Stimulated activated CD4-positive, alpha-beta T cell treated with anti-CD3 and anti-CD28 coated beads, Interleukin-12 subunit alpha, Interleukin-12 subunit beta, amount 100 ng/mL, for 24 hours (primary cell): ENCODE measurements around the gene HSD17B2.
"Not testable (repeated sequence)": the region's sequence is repeated elsewhere in the genome, so short reads cannot be mapped to it uniquely, and the experiment has no call there.

ENCODE experiments used
- DNase-seq, 2 experiments: peaks; one replicate each; pipeline ENCODE4 v3.0.0-alpha.2; 2020; ENCODE audit warnings: low read depth in 2 of 2

HSD17B2 gene, protein sequence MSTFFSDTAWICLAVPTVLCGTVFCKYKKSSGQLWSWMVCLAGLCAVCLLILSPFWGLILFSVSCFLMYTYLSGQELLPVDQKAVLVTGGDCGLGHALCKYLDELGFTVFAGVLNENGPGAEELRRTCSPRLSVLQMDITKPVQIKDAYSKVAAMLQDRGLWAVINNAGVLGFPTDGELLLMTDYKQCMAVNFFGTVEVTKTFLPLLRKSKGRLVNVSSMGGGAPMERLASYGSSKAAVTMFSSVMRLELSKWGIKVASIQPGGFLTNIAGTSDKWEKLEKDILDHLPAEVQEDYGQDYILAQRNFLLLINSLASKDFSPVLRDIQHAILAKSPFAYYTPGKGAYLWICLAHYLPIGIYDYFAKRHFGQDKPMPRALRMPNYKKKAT

DNA sequence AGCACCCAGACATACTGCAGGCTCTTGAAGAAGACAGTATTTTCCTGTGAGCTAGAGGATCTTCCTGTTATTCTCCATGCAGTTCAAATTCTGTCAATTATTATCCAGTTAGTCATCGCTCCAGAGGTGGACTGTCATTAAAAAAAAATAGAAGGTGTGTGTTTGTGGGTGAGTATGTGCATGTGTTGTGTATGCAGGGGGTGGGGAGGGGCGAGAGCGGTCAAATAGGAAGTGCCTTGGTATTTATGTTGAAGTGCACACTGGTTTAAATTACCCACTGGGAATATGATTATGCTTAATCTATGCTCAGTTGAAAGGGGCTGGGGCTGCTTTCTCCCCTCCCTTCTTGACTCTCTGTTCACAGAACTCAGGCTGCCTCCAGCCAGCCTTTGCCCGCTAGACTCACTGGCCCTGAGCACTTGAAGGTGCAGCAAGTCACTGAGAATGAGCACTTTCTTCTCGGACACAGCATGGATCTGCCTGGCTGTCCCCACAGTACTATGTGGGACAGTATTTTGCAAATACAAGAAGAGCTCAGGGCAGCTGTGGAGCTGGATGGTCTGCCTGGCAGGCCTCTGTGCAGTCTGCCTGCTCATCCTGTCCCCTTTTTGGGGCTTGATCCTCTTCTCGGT lies at the start of gene HSD17B2:
Gene HSD17B2, plus strand, starts transcription at position 273 of the 632 bp plus-strand sequence. Its CDS starts 172 bp downstream, at position 445.
- DNase-seq, result no peak

DNA sequence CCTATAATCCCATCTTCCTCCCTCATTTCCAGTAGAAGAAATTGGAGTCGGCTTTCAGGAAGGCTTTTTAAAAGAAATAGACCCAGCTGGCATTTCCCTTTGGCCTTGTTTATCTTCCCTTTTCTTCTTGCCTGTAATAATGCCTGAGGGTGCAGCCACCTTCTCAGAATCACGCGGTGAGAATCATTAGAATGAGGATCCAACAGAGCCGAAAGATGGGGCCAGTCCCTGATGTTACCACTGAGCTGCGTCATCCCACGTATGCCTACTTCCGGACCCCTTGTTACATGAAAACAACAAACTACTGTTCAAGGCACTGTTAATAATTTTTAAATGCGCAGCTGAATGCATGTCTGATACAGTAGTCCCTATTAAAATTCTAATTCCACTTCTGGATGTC lies 47.9 kb upstream of the HSD17B2 start:
- no peak for DNase-seq

DNA sequence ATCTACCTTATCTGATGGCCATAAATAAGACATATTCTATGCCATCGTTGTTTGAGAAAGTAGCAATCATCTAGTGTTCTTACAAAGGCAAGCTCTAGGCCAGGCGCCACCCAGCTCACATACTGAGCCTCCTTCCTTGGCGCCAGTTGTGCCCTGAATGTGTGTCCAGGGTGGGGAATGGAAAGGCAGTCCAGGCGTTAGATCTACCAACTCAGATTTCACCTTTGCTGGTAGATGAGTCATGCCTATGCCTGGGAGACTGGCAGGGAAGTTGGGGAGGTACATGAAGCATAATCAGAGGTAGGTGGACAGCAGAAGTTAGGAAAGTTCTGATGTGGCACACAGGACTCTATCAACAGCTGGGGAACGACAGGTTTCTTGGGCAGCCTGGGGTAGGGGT lies 47.3 kb upstream of the HSD17B2 start:
- DNase-seq, result no peak

DNA sequence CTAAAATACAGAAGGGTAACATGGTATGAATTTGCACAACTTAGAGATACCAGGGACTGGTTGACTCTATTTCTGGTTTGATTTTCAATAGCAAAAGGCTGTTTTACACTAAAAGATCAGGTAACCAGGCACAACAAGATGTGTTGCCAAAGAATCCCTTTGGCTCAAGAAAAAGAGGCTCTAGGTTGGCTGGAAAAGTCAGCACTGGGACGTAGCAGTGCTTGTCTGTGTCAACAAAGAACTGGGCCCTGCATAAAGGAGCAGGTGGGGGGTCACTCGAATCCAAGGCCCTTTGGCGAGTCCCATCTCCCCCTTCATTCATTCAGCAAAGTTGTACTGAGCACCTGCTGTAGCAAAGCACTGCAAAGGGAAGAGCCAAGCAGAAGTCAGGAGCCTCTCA lies 42.2 kb upstream of the HSD17B2 start:
- DNase-seq, result no peak

DNA sequence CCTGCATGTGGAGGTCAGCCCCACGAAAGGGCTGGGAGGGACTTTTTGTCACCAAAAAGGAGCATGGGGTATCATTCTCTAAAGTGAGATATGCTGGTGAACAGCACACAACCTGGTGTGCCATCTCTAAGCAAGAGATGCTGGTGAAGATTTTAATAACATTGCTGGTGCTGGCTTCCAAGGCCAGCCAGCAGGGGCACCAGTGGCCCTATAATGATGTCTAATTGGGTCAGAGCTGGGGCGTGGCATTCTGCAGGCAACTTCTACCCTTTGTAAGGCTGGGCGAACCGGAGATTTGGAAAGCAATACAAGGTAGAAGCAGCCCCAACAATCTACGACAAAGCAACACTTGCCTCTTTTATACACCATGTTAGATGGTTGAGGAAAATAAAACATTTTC lies 40.6 kb upstream of the HSD17B2 start:
- DNase-seq, result no peak

DNA sequence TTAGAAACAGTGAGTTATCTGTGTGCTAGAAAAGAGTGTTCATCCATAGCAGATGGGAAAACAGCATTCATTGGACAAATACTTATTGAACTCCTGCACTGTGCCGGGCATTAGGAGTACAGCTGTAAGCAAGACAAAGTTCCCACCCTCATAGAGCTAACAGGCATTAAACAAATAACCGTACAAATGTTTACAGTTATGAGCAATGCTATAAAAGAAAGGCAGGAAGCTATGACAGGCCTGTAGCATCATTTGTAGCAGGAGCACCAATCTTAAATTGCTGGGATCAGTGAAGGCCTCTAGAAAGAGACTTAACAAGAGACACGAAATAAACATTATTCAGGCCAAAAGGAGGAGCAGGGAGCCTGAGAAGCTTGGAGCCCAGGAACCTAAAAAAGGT lies 39.4 kb upstream of the HSD17B2 start:
- DNase-seq, result no peak

DNA sequence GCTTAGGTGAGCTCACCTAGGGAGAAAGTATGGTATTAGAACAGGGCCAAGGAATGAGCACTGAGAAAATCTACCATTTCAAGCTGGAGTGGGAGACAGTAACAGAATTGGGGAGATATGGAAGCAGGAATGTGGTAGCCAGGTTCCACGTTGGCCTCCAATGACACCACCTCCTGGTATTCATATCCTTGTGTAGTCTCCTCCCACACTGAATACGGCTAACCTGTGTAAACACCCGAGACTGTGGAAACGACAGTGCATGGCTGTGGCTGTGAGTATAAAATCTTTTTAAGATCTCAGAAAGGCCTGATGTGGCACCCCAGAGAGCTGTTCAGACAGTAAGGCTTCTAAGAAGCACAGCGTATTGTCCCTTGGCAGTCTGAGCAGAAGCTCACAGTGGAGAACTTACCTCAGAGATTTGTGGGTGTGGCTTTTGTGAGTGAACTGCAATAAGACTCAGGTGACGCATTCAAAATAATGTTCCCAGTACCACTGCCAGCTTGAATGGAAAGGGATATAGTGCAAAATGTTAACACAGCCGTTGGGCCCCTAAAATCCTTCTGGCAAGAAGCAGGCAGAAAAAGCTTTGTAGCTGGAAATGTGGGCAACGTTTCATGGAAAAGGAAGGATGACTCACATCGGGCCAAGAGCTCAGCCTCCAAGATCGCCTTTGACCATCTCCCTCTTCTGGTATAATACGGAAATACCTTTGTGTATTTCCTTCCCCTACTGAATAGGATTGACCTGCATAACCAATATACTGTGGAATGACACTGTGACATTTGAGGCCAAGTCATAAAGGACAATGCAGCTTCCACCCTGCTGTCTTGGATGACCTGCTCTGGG lies 38.2 kb upstream of the HSD17B2 start:
- DNase-seq, result no peak

DNA sequence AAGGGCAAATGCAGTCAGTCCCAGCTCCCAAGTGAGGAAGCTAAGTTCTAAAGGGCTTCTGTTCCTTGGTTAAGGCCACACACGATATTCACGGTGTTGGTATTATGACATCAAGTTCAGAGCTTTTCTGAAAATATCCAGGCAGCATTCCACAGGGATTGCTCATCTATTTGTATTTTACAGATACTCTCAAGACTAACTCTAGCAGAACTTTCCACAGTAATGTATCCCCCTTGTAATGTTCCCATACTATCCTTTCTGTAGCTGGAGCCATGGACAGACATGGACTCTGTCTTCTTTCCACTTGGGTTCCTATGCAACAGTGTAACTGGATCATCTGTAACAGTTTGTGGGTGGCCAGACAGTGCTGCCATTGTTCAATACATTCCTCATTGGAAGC lies 37.3 kb upstream of the HSD17B2 start:
- DNase-seq, result no peak

DNA sequence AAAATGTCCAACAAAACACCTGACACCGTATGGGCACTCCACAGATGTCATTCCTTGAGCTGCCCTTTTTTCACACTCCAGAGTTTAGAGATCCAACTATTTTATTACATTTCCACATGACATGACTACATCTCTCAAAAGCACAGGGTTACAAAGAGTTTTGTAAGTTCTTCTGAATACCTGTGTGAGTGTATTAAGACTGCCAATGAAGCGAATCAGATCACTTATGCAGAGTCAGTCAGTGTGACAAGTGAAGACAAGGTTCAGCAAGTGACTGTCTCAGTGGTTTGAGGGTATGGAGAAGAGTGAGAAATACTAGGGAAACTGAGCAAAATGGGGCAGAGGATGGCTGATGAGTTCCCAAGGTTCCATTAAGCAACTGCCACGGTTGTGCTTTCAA lies 32.2 kb upstream of the HSD17B2 start:
- no peak for DNase-seq

DNA sequence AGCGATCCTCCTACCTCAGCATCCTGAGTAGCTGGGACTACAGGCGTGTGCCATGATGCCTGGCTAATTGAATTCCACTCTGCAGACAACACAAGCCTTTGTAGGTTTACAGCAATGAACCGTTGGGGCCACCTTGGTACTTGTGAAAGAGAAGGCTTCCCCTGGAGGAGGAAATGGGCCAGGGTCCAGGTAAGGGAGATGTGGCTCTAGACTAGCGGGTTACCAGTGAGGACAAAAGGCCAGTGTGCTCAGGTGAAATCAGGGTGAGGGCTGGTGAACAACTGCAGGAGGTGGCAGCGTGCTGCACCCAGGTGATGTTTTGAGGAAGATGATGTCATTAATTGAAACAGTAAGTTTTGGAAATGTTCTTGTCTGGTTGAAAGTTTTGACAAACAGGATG lies 30.5 kb upstream of the HSD17B2 start:
- no peak for DNase-seq

DNA sequence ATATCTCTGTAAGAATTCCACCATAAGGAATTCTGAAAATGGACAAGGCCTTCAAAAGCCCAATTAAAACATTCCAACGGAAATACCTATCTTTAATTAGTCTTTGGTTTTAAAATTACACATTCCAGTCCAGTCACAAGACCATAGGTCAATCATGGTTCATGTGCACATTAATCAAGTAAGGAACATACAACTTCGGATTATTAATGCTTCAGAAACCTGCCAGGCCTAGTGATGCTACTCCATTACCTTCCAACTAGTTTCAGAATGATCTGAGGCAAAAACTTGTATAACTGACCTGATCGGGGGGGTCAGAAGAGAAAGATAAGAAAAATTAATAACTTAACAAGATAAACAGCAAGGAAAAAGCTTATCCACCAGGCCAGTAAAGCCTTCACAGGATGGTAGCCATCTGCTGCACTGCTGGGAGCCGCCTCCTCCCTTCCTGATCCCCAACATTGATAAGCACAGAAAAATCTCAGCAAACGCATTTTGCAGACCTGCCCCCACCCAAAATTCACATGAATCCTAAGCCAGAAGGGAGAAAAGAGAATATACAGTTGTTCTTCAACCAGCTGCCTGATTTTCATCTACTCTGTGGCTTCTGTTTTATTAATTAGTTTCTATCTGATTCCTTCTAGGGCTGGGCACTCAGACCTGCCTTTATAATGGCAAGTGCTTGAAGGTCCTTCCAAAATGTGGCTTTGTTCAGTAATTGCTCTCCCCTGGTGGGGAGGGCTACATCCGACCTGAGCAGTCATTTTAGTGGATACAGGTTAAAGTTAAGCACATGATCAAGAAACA lies 29.8 kb upstream of the HSD17B2 start:
- no peak for DNase-seq

DNA sequence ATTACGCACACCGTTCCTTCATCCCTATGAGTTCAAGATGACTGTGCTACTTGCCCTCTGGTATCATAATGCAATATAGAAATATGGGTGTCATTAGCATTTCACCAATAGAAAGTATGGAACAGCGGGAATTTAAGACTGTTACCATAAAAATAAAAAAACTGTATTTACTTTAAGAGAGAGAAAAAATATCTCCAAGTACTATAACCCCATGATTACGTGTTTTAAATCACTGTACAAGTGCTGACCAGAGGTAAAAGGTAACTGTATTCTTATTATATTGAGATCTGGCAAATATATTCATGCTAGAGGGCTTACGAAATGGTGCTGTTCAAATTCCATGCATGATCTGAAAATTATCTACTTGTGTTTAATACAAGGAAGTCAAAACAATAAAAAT lies 29.0 kb upstream of the HSD17B2 start:
- DNase-seq, result no peak

DNA sequence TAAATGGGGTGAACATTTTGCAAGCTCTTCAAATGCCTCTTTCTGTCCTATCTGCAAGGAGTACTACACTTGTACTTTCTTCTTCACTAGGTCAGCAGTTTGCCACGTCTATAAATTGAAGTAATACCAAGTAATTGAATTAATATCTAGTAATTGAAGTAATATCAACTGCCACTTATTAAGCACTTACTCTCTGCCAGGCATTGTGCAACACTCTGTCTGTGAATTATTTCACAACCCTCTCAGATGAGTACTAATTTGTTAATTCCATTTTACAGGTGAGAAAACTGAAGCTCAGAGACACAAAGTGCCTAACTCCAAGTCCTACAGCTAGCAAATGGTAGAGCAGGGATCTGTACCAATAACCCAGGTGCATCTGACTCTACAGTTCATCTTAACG lies 27.9 kb upstream of the HSD17B2 start:
- no peak for DNase-seq

DNA sequence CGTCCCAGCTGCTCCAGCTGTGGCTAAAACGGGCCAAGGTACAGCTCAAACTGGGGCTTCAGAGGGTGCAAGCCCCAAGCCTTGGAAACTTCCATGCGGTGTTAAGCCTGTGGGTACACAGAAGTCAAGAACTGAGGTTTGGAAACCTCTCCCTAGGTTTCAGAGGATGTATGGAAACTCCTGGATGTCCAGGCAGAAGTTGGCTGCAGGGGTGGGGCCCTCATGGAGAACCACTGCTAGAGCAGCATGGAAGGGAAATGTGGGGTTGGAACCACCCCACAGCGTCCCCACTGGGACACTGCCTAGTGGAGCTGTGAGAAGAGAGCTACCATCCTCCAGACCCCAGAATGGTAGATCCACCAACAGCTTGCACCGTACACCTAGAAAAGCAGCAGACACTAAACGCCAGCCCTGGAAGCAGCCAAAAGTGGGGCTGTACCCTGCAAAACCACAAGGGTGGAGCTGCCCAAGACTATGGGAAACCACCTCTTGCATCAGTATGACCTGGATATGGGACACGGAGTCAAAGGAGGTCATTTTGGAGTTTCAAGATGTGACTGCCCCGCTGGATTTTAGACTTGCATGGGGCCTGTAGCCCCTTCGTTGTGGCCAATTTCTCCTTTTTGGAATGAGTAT lies 26.0 kb upstream of the HSD17B2 start:
- DNase-seq, result no peak

DNA sequence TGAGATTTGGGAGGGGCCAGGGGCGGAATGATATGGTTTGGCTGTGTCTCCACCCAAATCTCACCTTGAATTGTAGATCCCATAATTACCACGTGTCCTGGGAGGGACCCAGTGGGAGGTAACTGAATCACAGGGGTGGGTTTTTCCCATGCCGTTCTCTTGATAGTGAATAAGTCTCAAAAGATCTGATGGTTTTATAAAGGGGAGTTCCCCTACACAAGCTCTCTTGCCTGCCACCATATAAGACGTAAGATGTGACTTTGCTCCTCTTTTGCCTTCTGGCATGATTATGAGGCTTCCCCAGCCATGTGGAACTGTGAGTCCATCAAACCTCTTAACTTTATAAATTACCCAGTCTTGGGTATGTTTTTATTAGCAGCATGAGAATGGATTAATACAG lies 25.3 kb upstream of the HSD17B2 start:
- DNase-seq, result not testable (repeated sequence)

DNA sequence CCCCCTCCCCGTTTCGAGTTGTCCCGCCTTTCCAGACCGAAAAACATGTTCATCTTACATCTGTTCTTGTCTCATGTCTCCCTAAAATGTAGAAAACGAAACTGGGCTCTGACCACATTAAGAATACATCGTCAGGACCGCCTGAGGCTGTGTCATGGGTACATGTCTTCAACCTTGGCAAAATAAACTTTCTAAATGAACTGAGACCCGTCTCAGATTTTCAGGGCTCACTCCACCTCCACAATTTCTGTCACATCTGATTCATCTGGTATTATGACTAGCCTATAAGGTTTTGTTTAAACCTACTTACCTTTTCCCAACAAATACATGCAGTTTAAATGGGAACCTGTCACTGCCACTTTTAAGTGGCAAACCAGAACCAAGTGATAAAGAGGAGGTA lies 24.4 kb upstream of the HSD17B2 start:
- no peak for DNase-seq

DNA sequence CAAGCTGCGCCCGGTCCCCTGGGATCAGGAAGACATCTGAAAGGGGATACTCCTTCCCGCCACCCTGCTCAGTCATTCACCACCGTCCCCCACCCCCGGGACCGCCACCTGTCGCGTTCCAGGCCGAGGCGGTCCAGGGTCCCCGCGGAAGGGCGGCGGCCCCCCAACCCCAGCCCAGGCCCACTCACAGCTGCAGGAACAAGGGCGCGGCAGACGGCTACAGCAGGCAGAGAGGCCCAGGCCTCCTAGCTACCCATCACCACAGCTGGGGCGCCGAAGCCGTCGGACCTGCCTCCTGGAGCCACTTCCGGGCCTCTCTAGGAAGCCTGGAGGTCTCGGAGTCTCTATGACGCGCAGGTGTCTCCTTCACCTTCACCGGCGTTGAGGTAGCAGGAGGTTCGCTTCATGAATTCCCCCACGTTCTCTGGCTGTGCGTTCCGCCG lies 23.8 kb upstream of the HSD17B2 start, which contains the start of gene SDR42E1:
Gene SDR42E1, minus strand, starts transcription at position 272 of the 443 bp plus-strand sequence. CDS start 10,612 bp downstream, outside the sequence.
- peak; percentile 43 to 51 for DNase-seq

DNA sequence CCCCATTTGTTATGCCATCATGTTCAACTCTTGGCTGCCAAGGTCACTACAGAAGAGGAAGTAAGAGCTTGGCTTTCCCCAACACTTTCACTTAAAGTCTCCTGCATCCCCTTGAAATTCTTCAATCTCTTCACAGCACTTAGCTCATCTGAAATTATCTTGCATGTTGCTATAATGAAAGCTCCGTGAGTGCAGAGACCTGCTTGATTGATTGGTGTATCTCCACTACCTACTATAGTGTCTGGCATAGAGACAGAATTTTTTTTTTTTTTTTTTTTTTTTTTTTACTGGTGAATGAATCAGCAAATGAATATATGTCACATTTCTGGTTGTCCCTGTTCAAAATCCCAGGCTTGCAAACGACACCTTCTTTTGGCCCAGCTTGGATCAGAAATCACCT lies 21.9 kb upstream of the HSD17B2 start:
- no peak for DNase-seq

DNA sequence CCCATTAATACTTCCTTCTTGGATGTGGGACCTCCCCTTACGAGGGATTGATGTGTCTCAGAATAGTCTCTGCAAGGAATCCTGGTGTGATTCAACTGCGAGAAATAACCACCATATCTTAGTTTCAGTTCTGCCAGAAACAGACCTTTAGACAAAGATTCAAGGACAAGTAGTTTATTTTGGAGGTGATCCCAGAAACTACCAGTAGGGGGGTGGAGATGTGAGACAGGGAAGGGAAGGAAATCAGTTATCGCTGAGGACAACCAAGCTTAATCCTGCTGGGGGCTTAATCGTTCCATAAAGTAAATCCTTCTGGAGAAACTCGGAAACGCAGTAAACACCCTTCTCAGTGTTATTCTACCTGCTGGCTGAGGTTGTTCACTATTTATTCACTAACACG lies 18.8 kb upstream of the HSD17B2 start:
- no peak for DNase-seq

DNA sequence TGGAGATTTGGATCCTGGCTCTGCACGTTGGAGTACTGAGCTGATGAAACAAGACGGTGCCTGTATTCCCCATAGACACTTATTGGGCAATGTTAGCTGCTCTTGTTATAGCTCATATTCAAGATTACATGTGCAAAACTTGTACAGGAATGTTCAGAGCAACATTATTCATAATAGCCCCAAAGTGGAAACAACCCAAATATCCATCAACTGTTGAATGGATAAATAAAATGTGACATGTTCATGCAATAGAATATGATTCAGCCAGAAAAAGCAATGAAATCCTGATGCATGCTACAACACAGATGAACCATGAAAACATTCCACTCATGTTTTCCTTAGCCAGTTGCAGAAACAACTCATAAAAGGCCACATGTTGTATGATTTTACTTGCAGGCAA lies 18.1 kb upstream of the HSD17B2 start:
- no peak for DNase-seq
